K562 (cell line): ENCODE data around the gene ZNF774. TPM values are rescaled to one million over a fixed set of nuclear protein-coding genes. Genes with fewer than 3 reads are reported as not detected.

Experiments
- BHLHE40 ChIP-seq: IDR thresholded peaks from 2 replicates; pipeline ENCODE4 v1.6.1; 2011; ENCODE audit warnings: low read length, improper control_type of control experiment
- FOXP4 ChIP-seq: sonication (generic); formaldehyde crosslinking; IDR thresholded peaks from 2 replicates; pipeline ENCODE4 v1.8.0; 2022; ENCODE audit warnings: mild to moderate bottlenecking, missing genetic modification reagents, borderline replicate concordance
- GTF2E2 ChIP-seq: fragments of 200-800 bp; sonication (Bioruptor generic); IDR thresholded peaks from 2 replicates; pipeline ENCODE4 v1.6.1; 2016; ENCODE audit warnings: missing genetic modification characterization, missing compliant biosample characterization
- HMG20B ChIP-seq: fragments of 250-450 bp; sonication (Bioruptor Pico); IDR thresholded peaks from 2 replicates; pipeline ENCODE4 v1.5.0; 2021; ENCODE audit warnings: mild to moderate bottlenecking
- HNRNPL ChIP-seq: fragments of 200-400 bp; formaldehyde crosslinking; IDR thresholded peaks from 2 replicates; pipeline ENCODE4 v1.6.1; 2017; ENCODE audit warnings: low read depth, mild to moderate bottlenecking, low read length
- KAT7 ChIP-seq: sonication (generic); formaldehyde crosslinking; IDR thresholded peaks from 2 replicates; pipeline ENCODE4 v1.8.0; 2022; ENCODE audit warnings: missing genetic modification reagents, mild to moderate bottlenecking, borderline replicate concordance
- KLF1 ChIP-seq: fragments of 450-650 bp; IDR thresholded peaks from 2 replicates; pipeline ENCODE4 v1.6.1; 2016; ENCODE audit warnings: missing genetic modification characterization, missing compliant biosample characterization
- MAFG ChIP-seq: fragments of 450-650 bp; conservative IDR thresholded peaks from 2 replicates; pipeline ENCODE4 v1.6.1; 2016; ENCODE audit warnings: missing genetic modification characterization, missing compliant biosample characterization
- NUFIP1 ChIP-seq: fragments of 450-650 bp; IDR thresholded peaks from 2 replicates; pipeline ENCODE4 v1.6.1; 2018; ENCODE audit not compliant: partially characterized antibody
- PHB2 ChIP-seq: fragments of 450-650 bp; IDR thresholded peaks from 2 replicates; pipeline ENCODE4 v1.6.1; 2017; ENCODE audit warnings: low read depth
- RB1 ChIP-seq: fragments of 450-650 bp; IDR thresholded peaks from 2 replicates; pipeline ENCODE4 v1.6.1; 2017; ENCODE audit warnings: low read depth, mild to moderate bottlenecking
- RBBP5 ChIP-seq: fragments of 200-600 bp; sonication (generic); IDR thresholded peaks from 2 replicates; pipeline ENCODE4 v1.6.1; 2012; ENCODE audit warnings: borderline replicate concordance, mild to moderate bottlenecking, low read length, control low read depth, inconsistent platforms; ENCODE audit not compliant: insufficient read depth, poor library complexity, severe bottlenecking
- RBM34 ChIP-seq: fragments of 200-400 bp; formaldehyde crosslinking; IDR thresholded peaks from 2 replicates; pipeline ENCODE4 v1.6.1; 2018; ENCODE audit warnings: low read length, borderline replicate concordance; ENCODE audit not compliant: insufficient read depth
- RFX5 ChIP-seq: IDR thresholded peaks from 2 replicates; pipeline ENCODE4 v1.6.1; 2011; ENCODE audit warnings: low read depth, mild to moderate bottlenecking, improper control_type of control experiment, low read length
- SFPQ ChIP-seq: fragments of 200-400 bp; formaldehyde crosslinking; IDR thresholded peaks from 2 replicates; pipeline ENCODE4 v1.6.1; 2017; ENCODE audit warnings: mild to moderate bottlenecking, low read depth, low read length, moderate library complexity
- SNIP1 ChIP-seq: fragments of 450-650 bp; IDR thresholded peaks from 2 replicates; pipeline ENCODE4 v1.7.1; 2017; ENCODE audit warnings: low read depth, mild to moderate bottlenecking
- STAT5A ChIP-seq: IDR thresholded peaks from 2 replicates; pipeline ENCODE4 v1.6.1; 2012; ENCODE audit warnings: low read length, inconsistent platforms, borderline replicate concordance
- SUPT5H ChIP-seq: fragments of 450-650 bp; IDR thresholded peaks from 2 replicates; pipeline ENCODE4 v1.6.1; 2016
- THAP7 ChIP-seq: fragments of 250-450 bp; sonication (Bioruptor Pico); IDR thresholded peaks from 2 replicates; pipeline ENCODE4 v1.5.0; 2021
- TRIM24 ChIP-seq, 2 experiments: fragments of 450-650 bp; IDR thresholded peaks; 2 replicates each; pipeline ENCODE4 v1.6.1; 2016
- ZFPM2 ChIP-seq: fragments of 250-450 bp; sonication (Bioruptor Pico); IDR thresholded peaks from 2 replicates; pipeline ENCODE4 v1.5.1; 2022; ENCODE audit warnings: mild to moderate bottlenecking
- ZNF282 ChIP-seq: sonication (generic); formaldehyde crosslinking; IDR thresholded peaks from 2 replicates; pipeline ENCODE4 v1.8.1; 2023; ENCODE audit warnings: missing genetic modification reagents
- ZNF316 ChIP-seq: fragments of 450-650 bp; IDR thresholded peaks from 2 replicates; pipeline ENCODE4 v1.6.1; 2016
- ZNF445 ChIP-seq: fragments of 250-450 bp; sonication (Bioruptor Pico); IDR thresholded peaks from 2 replicates; pipeline ENCODE4 v1.4.0; 2020; ENCODE audit warnings: low read depth, mild to moderate bottlenecking, moderate library complexity
- ZNF589 ChIP-seq: fragments of 200-800 bp; sonication (Bioruptor generic); IDR thresholded peaks from 2 replicates; pipeline ENCODE4 v1.6.1; 2016; ENCODE audit warnings: low read depth, missing genetic modification characterization, missing compliant biosample characterization
- polyA plus RNA-seq, 8 experiments: library from polyadenylated mRNA; depleted of rRNA in 4 of 8; stranded (reverse) in 5 of 8; unstranded in 3 of 8; fragments of >200 nt; fragmentation: Nextera tagmentation in 2 of 8; fragmentation: Illumina TruSeq in 1 of 8; extraction: Ambion mirVana in 2 of 8; extraction: Trizol in 1 of 8; gene quantifications; 2 replicates each; pipeline versions ENCODE4 v1.2.1 to v1.2.3, GENCODE V29; 2011 to 2014; ENCODE audit warnings: inconsistent platforms in 1 of 8, missing spikeins in 1 of 8
- total RNA-seq, 7 experiments: library from RNA; depleted of rRNA in 6 of 7; stranded (reverse); fragments of >200 nt in 6 of 7; fragmentation: Illumina TruSeq in 2 of 7; extraction: Trizol in 2 of 7; gene quantifications; 2 replicates each; pipeline versions ENCODE4 v1.2.1 to v1.2.3, GENCODE V29; 2011 to 2021; ENCODE audit warnings: low replicate concordance in 1 of 7

The ZNF774 gene
- total and polyA plus RNA-seq, 9 of the 15 experiments (the other 6 are each of a cell fraction or from before 2014, with no cell fraction given), result 0.32 to 2.0 (median 1.2) TPM

GRCh38 chr15:90388462-90389380 is 36.6 kb downstream of the ZNF774 start (continued):
- TF ChIP-seq STAT5A, result no peak
- no peak for TF ChIP-seq GTF2E2 (tag)
- no peak for TF ChIP-seq HMG20B (CRISPR knock-in tag)
- no peak for TF ChIP-seq BHLHE40
- no peak for TF ChIP-seq ZFPM2 (CRISPR knock-in tag)
- peak; percentile 85 for TF ChIP-seq KLF1 (tag)
- TF ChIP-seq SFPQ, result no peak
- no peak for TF ChIP-seq ZNF282
- no peak for TF ChIP-seq ZNF316
- no peak for TF ChIP-seq RFX5
- no peak for TF ChIP-seq PHB2
- TF ChIP-seq NUFIP1, result no peak
- TF ChIP-seq RB1, result peak; percentile 14; the same call in 1 of the 2 replicates
- no peak for TF ChIP-seq ZNF445 (CRISPR knock-in tag)
- peak; percentile 92 for TF ChIP-seq KAT7
- no peak for TF ChIP-seq RBM34
- TF ChIP-seq RBBP5, result peak; percentile 56
- TF ChIP-seq ZNF589, result no peak
- TF ChIP-seq SUPT5H, result no peak
- TF ChIP-seq THAP7 (CRISPR knock-in tag), result no peak
- TF ChIP-seq SNIP1, result no peak
- no peak for TF ChIP-seq TRIM24 (IDR thresholded peaks at IDR 0.05)
- no peak for TF ChIP-seq FOXP4 (CRISPR knock-in tag)
- TF ChIP-seq HNRNPL, result no peak
- TF ChIP-seq MAFG (tag), result no peak
